CD4-positive, alpha-beta T cell treated with Interleukin-4 for 4 hours (primary cell): Measurements from ENCODE around the gene CUBN.
A peak's percentile ranks its signal among the peaks of the same experiment; 100 is the strongest.
"Not testable (repeated sequence)": the region's sequence is repeated elsewhere in the genome, so short reads cannot be mapped to it uniquely, and the experiment has no call there.

Source experiments
- DNase-seq: peaks from one replicate; pipeline ENCODE4 v3.0.0-alpha.2; 2020

CUBN gene

GRCh38 chr10:17033529-17034260 lies 95.9 kb downstream of the CUBN start:
- peak; percentile 13 for DNase-seq

GRCh38 chr10:17031637-17032635 lies 97.7 kb downstream of the CUBN start:
- no peak for DNase-seq

GRCh38 chr10:17029581-17030271 lies 99.9 kb downstream of the CUBN start:
- peak; percentile 94 for DNase-seq

GRCh38 chr10:17029239-17029580 lies 100.4 kb downstream of the CUBN start:
- DNase-seq, result no peak

GRCh38 chr10:17028798-17029197 lies 100.8 kb downstream of the CUBN start:
- peak; percentile 42 for DNase-seq

- DNase-seq, result peak; percentile 96
These were observed 102.7 kb downstream of the CUBN start for GRCh38 chr10:17026686-17027485.

GRCh38 chr10:17025444-17026295 lies 103.9 kb downstream of the CUBN start:
- peak; percentile 95 for DNase-seq

- no peak for DNase-seq
These were observed 105.2 kb downstream of the CUBN start for GRCh38 chr10:17024461-17024860.

- DNase-seq, result peak; percentile 99
These were observed 106.0 kb downstream of the CUBN start for GRCh38 chr10:17023386-17024298.

- DNase-seq, result no peak
These were observed 106.7 kb downstream of the CUBN start for GRCh38 chr10:17022896-17023295.

GRCh38 chr10:17022466-17022825 lies 107.2 kb downstream of the CUBN start:
- DNase-seq, result no peak

- DNase-seq, result no peak
These were observed 107.8 kb downstream of the CUBN start for GRCh38 chr10:17021656-17022465.

GRCh38 chr10:17019696-17020095 lies 109.9 kb downstream of the CUBN start:
- no peak for DNase-seq

GRCh38 chr10:17013131-17013983 lies 116.3 kb downstream of the CUBN start:
- DNase-seq, result not testable (repeated sequence)

GRCh38 chr10:17012731-17013130 lies 116.9 kb downstream of the CUBN start:
- not testable (repeated sequence) for DNase-seq

GRCh38 chr10:17010363-17011145 lies 119.1 kb downstream of the CUBN start:
- no peak for DNase-seq

- no peak for DNase-seq
These were observed 120.4 kb downstream of the CUBN start for GRCh38 chr10:17009212-17009700.

- DNase-seq, result no peak
These were observed 122.2 kb downstream of the CUBN start for GRCh38 chr10:17007418-17007770.
